Gastroesophageal sphincter (tissue), 3 donors: ENCODE data around the gene RPS6KL1.

Experiments
- CTCF ChIP-seq, 4 experiments: fragments of 200-600 bp in 2 of 4; fragments of 450-650 bp in 2 of 4; sonication (generic) in 1 of 4; IDR thresholded peaks; one replicate each; pipeline ENCODE4 v1.5.1; 2017 to 2019; ENCODE audit warnings: antibody characterized with exemption in 4 of 4, mild to moderate bottlenecking in 2 of 4, moderate library complexity in 2 of 4
- EP300 ChIP-seq: sonication (generic); formaldehyde crosslinking; IDR thresholded peaks from one replicate; pipeline ENCODE4 v1.6.1; 2017; ENCODE audit warnings: antibody characterized with exemption, mild to moderate bottlenecking
- POLR2AphosphoS5 ChIP-seq: sonication (generic); formaldehyde crosslinking; IDR thresholded peaks from one replicate; pipeline ENCODE4 v1.6.1; 2017; ENCODE audit warnings: antibody characterized with exemption

GRCh38 chr14:74898083-74898482 is 25.0 kb downstream of the RPS6KL1 start:
- TF ChIP-seq EP300 (no peak), POLR2AphosphoS5 (no peak), CTCF (IDR thresholded peaks at IDR 0.05) (no peak)
